CD14-positive monocyte (primary cell): Measurements from ENCODE around the gene ELMO1. TPM values are rescaled to one million over a fixed set of nuclear protein-coding genes. Genes with fewer than 3 reads are reported as not detected.

Source experiments
- DNase-seq, 3 donors: peaks; one replicate each; pipeline ENCODE4 v3.0.0-alpha.2; 2011 to 2022
- H2AFZ ChIP-seq: 2 replicates; pipeline ENCODE4 v1.6.0; 2012; ENCODE audit warnings: mild to moderate bottlenecking, low read depth, low read length, inconsistent platforms; ENCODE audit not compliant: insufficient read depth, poor library complexity, severe bottlenecking
- H3K27ac ChIP-seq, 2 donors: 1 replicate in 1 of 2; 2 replicates in 1 of 2; pipeline ENCODE4 v1.5.1; 2012 to 2013; ENCODE audit warnings: low read length in 2 of 2, control low read depth in 1 of 2, inconsistent platforms in 1 of 2, low read depth in 1 of 2, mild to moderate bottlenecking in 1 of 2
- H3K27me3 ChIP-seq, 2 donors: one replicate each; pipeline versions ENCODE4 v1.6.0 to v1.6.1; 2011 to 2013; ENCODE audit warnings: low read length in 2 of 2; ENCODE audit not compliant: control insufficient read depth in 2 of 2, insufficient read depth in 2 of 2
- H3K36me3 ChIP-seq, 2 donors: replicated peaks in 1 of 2; 1 replicate in 1 of 2; 2 replicates in 1 of 2; pipeline versions ENCODE4 v1.5.1 to v1.6.1; 2012 to 2013; ENCODE audit warnings: low read length in 2 of 2, control low read depth in 1 of 2, inconsistent platforms in 1 of 2, mild to moderate bottlenecking in 1 of 2; ENCODE audit not compliant: insufficient read depth in 2 of 2, control insufficient read depth in 1 of 2
- H3K4me1 ChIP-seq, 2 donors: 1 replicate in 1 of 2; 2 replicates in 1 of 2; pipeline versions ENCODE4 v1.5.1 to v1.6.1; 2012 to 2013; ENCODE audit warnings: low read length in 2 of 2, control low read depth in 1 of 2, inconsistent platforms in 1 of 2, mild to moderate bottlenecking in 1 of 2, moderate library complexity in 1 of 2; ENCODE audit not compliant: insufficient read depth in 2 of 2, control insufficient read depth in 1 of 2
- H3K4me2 ChIP-seq: replicated peaks from 2 replicates; pipeline ENCODE3; 2012; ENCODE audit warnings: low read length, moderate library complexity, mild to moderate bottlenecking; ENCODE audit not compliant: poor library complexity, severe bottlenecking; ENCODE audit errors: extremely low read depth
- H3K4me3 ChIP-seq, 3 experiments: fragments of 200-600 bp in 1 of 3; sonication (generic) in 1 of 3; replicated peaks in 1 of 3; 1 replicate in 2 of 3; 2 replicates in 1 of 3; pipeline ENCODE4 v1.5.1; 2011 to 2013; ENCODE audit warnings: low read length in 3 of 3, mild to moderate bottlenecking in 3 of 3, control low read depth in 2 of 3, low read depth in 2 of 3, inconsistent platforms in 1 of 3, moderate library complexity in 1 of 3
- H3K79me2 ChIP-seq: 2 replicates; pipeline ENCODE4 v1.6.0; 2012; ENCODE audit warnings: mild to moderate bottlenecking, control low read depth, inconsistent platforms, low read length, moderate library complexity; ENCODE audit not compliant: insufficient read depth
- H3K9ac ChIP-seq: 2 replicates; pipeline ENCODE4 v1.6.0; 2017; ENCODE audit warnings: low read length, mild to moderate bottlenecking; ENCODE audit not compliant: insufficient read depth, poor library complexity, severe bottlenecking
- H3K9me3 ChIP-seq, 2 donors: replicated peaks in 1 of 2; 1 replicate in 1 of 2; 2 replicates in 1 of 2; pipeline versions ENCODE4 v1.5.1 to v1.6.1; 2012 to 2013; ENCODE audit warnings: low read length in 2 of 2, control low read depth in 1 of 2; ENCODE audit not compliant: control insufficient read depth in 1 of 2, insufficient read depth in 1 of 2
- H4K20me1 ChIP-seq: 2 replicates; pipeline ENCODE4 v1.6.0; 2012; ENCODE audit warnings: mild to moderate bottlenecking, low read length, control low read depth, moderate library complexity; ENCODE audit not compliant: insufficient read depth
- H3K27ac Mint-ChIP-seq, 7 donors: one replicate each; pipeline ENCODE4 v1.8.0; 2020; ENCODE audit warnings: mild to moderate bottlenecking in 7 of 7, mixed read lengths in 7 of 7, moderate library complexity in 6 of 7, inconsistent platforms in 2 of 7
- H3K27me3 Mint-ChIP-seq, 3 donors: one replicate each; pipeline ENCODE4 v1.8.0; 2021 to 2022; ENCODE audit warnings: low read depth in 3 of 3, mild to moderate bottlenecking in 3 of 3, mixed read lengths in 3 of 3, moderate library complexity in 3 of 3, inconsistent platforms in 1 of 3
- H3K36me3 Mint-ChIP-seq, 2 donors: one replicate each; pipeline ENCODE4 v1.8.0; 2020; ENCODE audit warnings: mixed read lengths in 2 of 2, inconsistent platforms in 1 of 2, mild to moderate bottlenecking in 1 of 2
- H3K4me1 Mint-ChIP-seq: one replicate; pipeline ENCODE4 v1.8.0; 2020; ENCODE audit warnings: mild to moderate bottlenecking, mixed read lengths
- H3K4me3 Mint-ChIP-seq, 2 donors: one replicate each; pipeline ENCODE4 v1.8.0; 2020; ENCODE audit warnings: mild to moderate bottlenecking in 2 of 2, mixed read lengths in 2 of 2, moderate library complexity in 1 of 2
- H3K9me3 Mint-ChIP-seq, 7 donors: one replicate each; pipeline ENCODE4 v1.8.0; 2020 to 2022; ENCODE audit warnings: mixed read lengths in 7 of 7, mild to moderate bottlenecking in 6 of 7, moderate library complexity in 6 of 7, inconsistent platforms in 2 of 7
- WGBS: methylation state at CpG from one replicate; pipeline ENCODE4 v1.1.5; 2013; ENCODE audit warnings: missing lambda C conversion rate; ENCODE audit not compliant: insufficient coverage; 5-methylcytosine and 5-hydroxymethylcytosine counted together
- intact Hi-C, 2 donors: fragments of 100-400 bp; cut with micrococcal nuclease; formaldehyde crosslinking; loops; one replicate each; pipeline versions ENCODE4 v1.15.0 to v1.15.1; 2023
- polyA plus RNA-seq, 3 donors: library from polyadenylated mRNA; depleted of rRNA in 1 of 3; unstranded in 2 of 3; stranded (reverse) in 1 of 3; fragments of 300-500 nt in 2 of 3; fragments of >200 nt in 1 of 3; fragmentation: Illumina TruSeq in 2 of 3; gene quantifications; 1 replicate in 2 of 3; 2 replicates in 1 of 3; pipeline ENCODE4 v1.2.3, GENCODE V29; 2012 to 2021
- TF ChIP-seq, protein P1 (sequence below): fragments of 200-600 bp; IDR thresholded peaks from one replicate; pipeline ENCODE4 v1.8.0; 2022; ENCODE audit warnings: antibody characterized with exemption, mild to moderate bottlenecking

Gene ELMO1
- polyA plus RNA-seq, 3 donors: 46.6 to 50.2 (median 46.7) TPM

DNA sequence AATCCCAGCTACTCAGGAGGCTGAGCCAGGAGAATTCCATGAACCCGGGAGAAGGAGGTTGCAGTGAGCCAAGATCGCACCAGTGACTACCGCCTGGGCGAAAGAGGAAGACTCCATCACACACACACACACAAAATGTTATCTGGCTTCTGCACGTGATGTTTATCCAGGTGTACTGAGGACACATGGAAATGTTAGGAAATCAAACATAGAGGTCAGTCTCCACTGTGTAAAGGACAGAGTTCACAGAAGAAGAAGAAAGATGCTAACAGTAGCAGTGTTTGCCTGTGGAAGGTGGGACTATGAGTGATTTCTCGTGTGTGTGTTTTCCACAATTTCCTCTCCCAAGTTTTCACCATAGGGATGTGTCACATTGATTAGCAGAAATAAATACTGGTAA, 256.9 kb downstream of the ELMO1 start:
- no peaks in the 10 kb centered on the region for H3K4me1 ChIP-seq
- Mint-ChIP-seq H3K36me3 (peaks cover 34 to 52% of the 10 kb centered on the region in 2 donors), H3K9me3 (no peaks in the 10 kb centered on the region), H3K4me1 (no peaks in the 10 kb centered on the region), H3K27ac (no peak overlapping the region), H3K27me3 (no peaks in the 10 kb centered on the region), H3K4me3 (no peak overlapping the region)
- H3K4me3 ChIP-seq: no peak overlapping the region
- TF ChIP-seq, protein P1, sequence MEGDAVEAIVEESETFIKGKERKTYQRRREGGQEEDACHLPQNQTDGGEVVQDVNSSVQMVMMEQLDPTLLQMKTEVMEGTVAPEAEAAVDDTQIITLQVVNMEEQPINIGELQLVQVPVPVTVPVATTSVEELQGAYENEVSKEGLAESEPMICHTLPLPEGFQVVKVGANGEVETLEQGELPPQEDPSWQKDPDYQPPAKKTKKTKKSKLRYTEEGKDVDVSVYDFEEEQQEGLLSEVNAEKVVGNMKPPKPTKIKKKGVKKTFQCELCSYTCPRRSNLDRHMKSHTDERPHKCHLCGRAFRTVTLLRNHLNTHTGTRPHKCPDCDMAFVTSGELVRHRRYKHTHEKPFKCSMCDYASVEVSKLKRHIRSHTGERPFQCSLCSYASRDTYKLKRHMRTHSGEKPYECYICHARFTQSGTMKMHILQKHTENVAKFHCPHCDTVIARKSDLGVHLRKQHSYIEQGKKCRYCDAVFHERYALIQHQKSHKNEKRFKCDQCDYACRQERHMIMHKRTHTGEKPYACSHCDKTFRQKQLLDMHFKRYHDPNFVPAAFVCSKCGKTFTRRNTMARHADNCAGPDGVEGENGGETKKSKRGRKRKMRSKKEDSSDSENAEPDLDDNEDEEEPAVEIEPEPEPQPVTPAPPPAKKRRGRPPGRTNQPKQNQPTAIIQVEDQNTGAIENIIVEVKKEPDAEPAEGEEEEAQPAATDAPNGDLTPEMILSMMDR: no peak
- H2AFZ ChIP-seq: no peak overlapping the region
- no peaks in the 10 kb centered on the region for H3K27me3 ChIP-seq
- H3K4me2 ChIP-seq: no peak overlapping the region
- no peak overlapping the region for H3K9ac ChIP-seq
- H4K20me1 ChIP-seq: peaks cover 18% of the 10 kb centered on the region
- peaks cover 22 to 66% of the 10 kb centered on the region in 2 donors for H3K36me3 ChIP-seq
- H3K9me3 ChIP-seq: no peaks in the 10 kb centered on the region
- no peaks in the 10 kb centered on the region for H3K79me2 ChIP-seq
- H3K27ac ChIP-seq: no peak overlapping the region
- intact Hi-C loops: no loop called here
- 100% methylated on average over 1 of the region's 6 CpGs for WGBS
- no peak for DNase-seq

DNA sequence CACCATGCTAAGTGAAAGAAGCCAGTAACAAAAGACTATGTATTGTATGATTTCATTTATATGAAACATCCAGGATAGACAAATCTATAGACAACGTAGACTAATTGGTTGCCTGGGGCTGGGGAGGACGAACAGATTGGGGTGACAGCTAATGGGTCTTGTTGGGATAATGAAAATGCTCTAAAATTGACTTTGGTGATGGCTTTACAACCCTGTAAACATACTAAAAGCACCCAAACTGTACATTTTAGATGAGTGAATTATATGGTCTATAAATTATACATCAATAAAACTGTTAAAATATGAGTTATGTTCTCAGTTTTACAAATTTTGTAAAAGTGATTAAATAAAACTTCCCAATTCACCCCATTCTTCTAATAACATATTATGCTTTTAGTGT, 261.5 kb downstream of the ELMO1 start:
- peaks cover 0 to under 1% of the 10 kb centered on the region in 2 donors for H3K4me1 ChIP-seq
- DNase-seq: no peak

More for the DNA sequence above, 261.5 kb downstream of the ELMO1 start:
- H3K27me3 ChIP-seq: no peaks in the 10 kb centered on the region
- H3K36me3 ChIP-seq: peaks cover 5 to 55% of the 10 kb centered on the region in 2 donors
- Mint-ChIP-seq H3K4me1 (no peaks in the 10 kb centered on the region), H3K4me3 (no peak overlapping the region), H3K27ac (no peak overlapping the region), H3K9me3 (no peaks in the 10 kb centered on the region), H3K36me3 (peaks cover 26 to 32% of the 10 kb centered on the region in 2 donors), H3K27me3 (no peaks in the 10 kb centered on the region)
- intact Hi-C loops: loop anchor here in 1 of 2 donors (10.0 kb wide), 1 partner anchor 222 kb away; no protein-coding TSS in a partner anchor
- no CpG with 5 or more reads among the region's 2 CpGs for whole genome bisulfite sequencing
- TF ChIP-seq, protein P1: no peak
- H3K27ac ChIP-seq: no peak overlapping the region
- H3K9ac ChIP-seq: no peak overlapping the region
- H3K4me2 ChIP-seq: no peak overlapping the region
- H3K9me3 ChIP-seq: no peaks in the 10 kb centered on the region
- H3K79me2 ChIP-seq: no peaks in the 10 kb centered on the region
- H2AFZ ChIP-seq: no peak overlapping the region
- H4K20me1 ChIP-seq: peaks cover 18% of the 10 kb centered on the region
- no peak overlapping the region for H3K4me3 ChIP-seq
